Activated CD4-positive, alpha-beta T cell treated with anti-CD3 and anti-CD28 coated beads, Interleukin-2, amount 50 U/mL, for 1 hour (primary cell): ENCODE data around the gene RAB3GAP2.
"Not testable (repeated sequence)": the region's sequence is repeated elsewhere in the genome, so short reads cannot be mapped to it uniquely, and the experiment has no call there.

Experiments
- DNase-seq: peaks from one replicate; pipeline ENCODE4 v3.0.0-alpha.2; 2020

RAB3GAP2 gene

GRCh38 chr1:220127076-220127475 lies 145.2 kb downstream of the RAB3GAP2 start:
- DNase-seq = no peak

- DNase-seq = no peak
Measured at GRCh38 chr1:220124542-220124941, 147.7 kb downstream of the RAB3GAP2 start.

GRCh38 chr1:220123889-220124288 lies 148.4 kb downstream of the RAB3GAP2 start:
- no peak for DNase-seq

GRCh38 chr1:220123066-220123465 lies 149.2 kb downstream of the RAB3GAP2 start:
- no peak for DNase-seq

- no peak for DNase-seq
Measured at GRCh38 chr1:220121791-220122530, 150.3 kb downstream of the RAB3GAP2 start.

- no peak for DNase-seq
Measured at GRCh38 chr1:220119043-220119512, 153.2 kb downstream of the RAB3GAP2 start.

GRCh38 chr1:220113136-220113695 lies 159.0 kb downstream of the RAB3GAP2 start:
- no peak for DNase-seq

- not testable (repeated sequence) for DNase-seq
Measured at GRCh38 chr1:220112600-220112999, 159.7 kb downstream of the RAB3GAP2 start.

GRCh38 chr1:220110473-220110872 lies 161.8 kb downstream of the RAB3GAP2 start:
- not testable (repeated sequence) for DNase-seq

- DNase-seq = no peak
Measured at GRCh38 chr1:220099826-220100225, 172.4 kb downstream of the RAB3GAP2 start.
